Karpas-422 (cell line): ENCODE data around the gene TYMP. TPM values are rescaled to one million over a fixed set of nuclear protein-coding genes. Genes with fewer than 3 reads are reported as not detected.

Source experiments
- DNase-seq: peaks from one replicate; pipeline ENCODE4 v3.0.0-alpha.2; 2015
- H2AFZ ChIP-seq: fragments of 200-600 bp; sonication (generic); 2 replicates; pipeline ENCODE4 v1.6.1; 2014; ENCODE audit warnings: antibody characterized with exemption, low read length, mixed read lengths
- H3K27ac ChIP-seq: fragments of 200-600 bp; sonication (generic); 2 replicates; pipeline ENCODE4 v1.5.1; 2014; ENCODE audit warnings: mild to moderate bottlenecking, low read length, moderate library complexity
- H3K27me3 ChIP-seq: fragments of 200-600 bp; sonication (generic); 2 replicates; pipeline ENCODE4 v1.6.1; 2014; ENCODE audit warnings: low read length, mixed read lengths
- H3K36me3 ChIP-seq: fragments of 200-600 bp; sonication (generic); 2 replicates; pipeline ENCODE4 v1.6.1; 2014; ENCODE audit warnings: low read length, mixed read lengths; ENCODE audit not compliant: insufficient read depth
- H3K4me1 ChIP-seq: fragments of 200-600 bp; sonication (generic); 2 replicates; pipeline ENCODE4 v1.6.1; 2014; ENCODE audit warnings: mild to moderate bottlenecking, low read length, mixed read lengths
- H3K4me2 ChIP-seq: fragments of 200-600 bp; sonication (generic); 2 replicates; pipeline ENCODE4 v1.6.1; 2014; ENCODE audit warnings: low read length, low read depth, mild to moderate bottlenecking; ENCODE audit not compliant: poor library complexity, severe bottlenecking
- H3K4me3 ChIP-seq: fragments of 200-600 bp; sonication (generic); 2 replicates; pipeline ENCODE4 v1.5.1; 2014; ENCODE audit warnings: mild to moderate bottlenecking, antibody characterized with exemption, low read length, mixed read lengths
- H3K79me2 ChIP-seq: fragments of 200-600 bp; sonication (generic); 2 replicates; pipeline ENCODE4 v1.6.1; 2014; ENCODE audit warnings: mild to moderate bottlenecking, low read length, mixed read lengths
- H3K9ac ChIP-seq: fragments of 200-600 bp; sonication (generic); 2 replicates; pipeline ENCODE4 v1.6.0; 2014; ENCODE audit warnings: low read length
- H3K9me2 ChIP-seq: fragments of 200-600 bp; sonication (generic), shearing (Covaris generic); replicated peaks from 2 replicates; pipeline ENCODE4 v1.6.0; 2014; ENCODE audit warnings: mild to moderate bottlenecking, low read length, moderate library complexity; ENCODE audit not compliant: insufficient read depth
- H3K9me3 ChIP-seq: fragments of 300-700, 200-600 bp; sonication (generic); 2 replicates; pipeline ENCODE4 v1.6.1; 2014; ENCODE audit warnings: low read length, mixed read lengths
- H4K20me1 ChIP-seq: fragments of 200-600 bp; sonication (generic); 2 replicates; pipeline ENCODE4 v1.6.1; 2014; ENCODE audit warnings: mild to moderate bottlenecking, antibody characterized with exemption, low read length, low read depth; ENCODE audit not compliant: insufficient read depth
- total RNA-seq: library from RNA; depleted of rRNA; stranded (reverse); fragments of >200 nt; shearing (Covaris generic); gene quantifications from 2 replicates; pipeline ENCODE4 v1.2.3, GENCODE V29; 2014; ENCODE audit warnings: low replicate concordance

The TYMP gene
- total RNA-seq, 1 experiment from 2014 or later: 1.8 TPM

DNA sequence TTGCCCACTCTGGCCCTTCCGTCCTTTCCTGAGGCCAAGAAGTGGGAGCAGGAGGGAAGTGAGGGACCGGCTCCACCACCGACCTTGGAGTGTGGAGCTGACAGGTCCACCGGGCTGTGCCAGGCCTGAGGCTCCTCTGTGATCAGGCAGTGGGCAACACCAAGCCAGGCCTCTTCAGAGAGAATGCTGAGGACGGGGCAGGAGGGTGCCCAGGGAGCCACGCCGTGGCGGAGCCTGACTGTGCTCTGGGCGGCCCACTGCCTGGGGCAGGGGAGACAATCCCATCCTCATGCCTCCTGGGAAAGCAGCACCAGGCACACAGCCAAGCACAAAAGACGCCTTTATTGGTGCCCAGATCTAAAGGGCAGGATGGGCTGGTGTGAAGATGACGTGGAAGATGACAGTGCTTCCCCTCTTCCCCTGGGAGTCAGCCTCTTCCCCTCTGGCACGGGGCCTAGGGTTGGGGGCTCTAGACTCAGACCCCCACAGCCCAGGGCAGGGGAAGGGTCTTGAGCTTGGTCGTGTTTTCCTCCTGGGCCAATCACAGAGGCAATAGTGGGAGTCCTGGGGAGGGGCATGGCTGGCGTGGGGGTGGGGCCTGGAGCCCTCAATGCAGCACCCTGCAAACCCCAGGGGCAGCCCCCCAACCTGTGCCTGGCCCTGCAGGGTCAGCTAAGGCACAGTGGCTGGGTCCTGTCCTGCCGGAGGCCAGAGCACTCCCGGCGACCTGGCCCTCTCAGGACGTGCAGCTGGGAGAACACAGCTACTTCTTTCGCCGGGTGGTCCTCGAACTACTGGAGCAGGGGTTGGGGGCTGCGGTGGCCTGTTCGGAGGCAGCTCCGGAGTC is 27.0 kb downstream of the TYMP start:
- DNase-seq: no peak
- peaks cover 14% of the 10 kb centered on the region for H3K79me2 ChIP-seq
- H3K36me3 ChIP-seq: no peaks in the 10 kb centered on the region

DNA sequence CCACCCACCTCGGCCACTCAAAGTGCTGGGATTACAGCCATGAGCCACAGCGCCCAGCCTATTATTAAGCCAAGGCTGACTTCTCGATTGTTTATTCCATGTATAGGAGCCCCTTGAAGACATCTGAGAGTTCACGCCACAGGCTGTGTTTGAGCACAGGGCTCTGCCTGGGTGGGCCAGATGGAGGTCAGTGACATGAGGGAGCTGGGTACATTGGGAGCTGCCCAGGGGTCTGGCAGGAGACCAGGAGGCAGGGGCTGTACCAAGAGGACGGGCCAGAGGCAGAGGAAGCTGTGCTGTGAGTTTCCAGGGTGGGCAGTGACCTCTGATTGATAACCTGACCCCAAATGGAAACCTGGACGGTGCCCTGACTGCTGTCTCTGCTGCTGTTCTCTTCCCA is 27.7 kb downstream of the TYMP start:
- Histone ChIP-seq H3K79me2 (peaks cover 11% of the 10 kb centered on the region), H3K27ac (no peak overlapping the region), H3K9ac (no peak overlapping the region), H3K9me2 (no peaks in the 10 kb centered on the region), H3K36me3 (no peaks in the 10 kb centered on the region), H3K4me2 (no peak overlapping the region), H3K27me3 (no peaks in the 10 kb centered on the region), H2AFZ (no peak overlapping the region), H4K20me1 (0 out of 2 replicates have a peak, but pooled peaks cover 3% of the 10 kb centered on the region), H3K4me3 (no peak overlapping the region), H3K4me1 (peaks cover 15% of the 10 kb centered on the region), H3K9me3 (no peaks in the 10 kb centered on the region)
- DNase-seq: no peak

More for the DNA sequence above, 27.0 kb downstream of the TYMP start:
- Histone ChIP-seq H3K9me3 (no peaks in the 10 kb centered on the region), H3K9me2 (no peaks in the 10 kb centered on the region), H3K4me1 (peaks cover 15% of the 10 kb centered on the region), H4K20me1 (0 out of 2 replicates have a peak, but pooled peaks cover 3% of the 10 kb centered on the region), H3K4me2 (no peak overlapping the region), H2AFZ (no peak overlapping the region), H3K9ac (no peak overlapping the region), H3K27ac (no peak overlapping the region), H3K4me3 (no peak overlapping the region), H3K27me3 (no peaks in the 10 kb centered on the region)

DNA sequence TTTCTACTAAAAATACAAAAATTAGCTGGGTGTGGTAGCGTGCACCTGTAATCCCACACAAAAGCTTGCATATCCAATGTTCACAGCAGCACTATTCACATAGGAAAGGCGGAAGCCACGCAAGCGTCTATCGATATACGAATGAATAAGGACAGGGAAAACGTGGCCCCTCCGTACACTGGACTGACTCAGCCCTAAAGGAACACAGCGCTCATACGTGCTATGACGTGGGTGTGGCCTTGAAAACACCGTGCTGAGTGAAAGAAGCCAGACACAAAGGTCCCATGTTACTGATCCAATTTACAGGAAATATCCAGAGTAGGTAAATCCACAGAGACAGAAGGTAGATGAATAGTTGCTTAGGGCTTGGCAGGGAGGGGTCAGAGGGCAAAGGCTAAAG is 29.4 kb downstream of the TYMP start:
- Histone ChIP-seq H3K9ac (no peak overlapping the region), H3K4me3 (no peak overlapping the region), H3K36me3 (no peaks in the 10 kb centered on the region), H3K9me3 (no peaks in the 10 kb centered on the region), H3K4me2 (no peak overlapping the region), H3K79me2 (no peaks in the 10 kb centered on the region), H3K27ac (no peak overlapping the region), H4K20me1 (no peaks in the 10 kb centered on the region), H3K27me3 (no peaks in the 10 kb centered on the region), H2AFZ (no peak overlapping the region), H3K9me2 (no peaks in the 10 kb centered on the region), H3K4me1 (peaks cover 5% of the 10 kb centered on the region)
- DNase-seq: no peak

DNA sequence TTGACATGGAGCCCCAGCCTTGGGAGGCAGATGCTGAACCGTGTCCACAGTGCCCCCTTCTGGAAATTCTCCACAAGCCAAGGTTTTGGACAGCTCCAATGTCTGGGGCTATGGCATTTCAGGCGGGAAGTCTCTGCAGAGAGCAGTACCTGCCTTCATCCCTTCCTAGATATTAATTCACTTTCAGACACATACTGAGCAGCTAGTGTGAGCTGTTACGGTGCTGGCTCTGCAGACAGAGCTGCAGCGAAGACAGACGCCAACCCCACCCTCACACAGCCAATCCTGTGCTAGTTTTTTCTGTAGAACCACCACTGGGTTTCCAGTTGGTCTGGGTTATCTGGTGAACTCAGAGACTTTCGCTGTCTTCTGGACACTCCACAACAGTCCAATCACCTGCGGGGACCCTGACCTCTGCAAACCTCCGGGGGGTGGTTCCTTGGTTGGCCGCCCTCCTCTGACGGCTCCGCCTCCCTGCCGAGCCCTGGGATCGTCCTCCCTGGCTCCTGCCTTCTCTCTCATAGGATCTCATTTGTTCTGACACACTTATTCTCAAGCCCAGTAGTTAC is 31.4 kb downstream of the TYMP start:
- no peaks in the 10 kb centered on the region for H3K9me3 ChIP-seq
- H3K9ac ChIP-seq: no peak overlapping the region
- H3K9me2 ChIP-seq: no peaks in the 10 kb centered on the region
- H3K36me3 ChIP-seq: no peaks in the 10 kb centered on the region
- peak; percentile 87 for DNase-seq
- no peaks in the 10 kb centered on the region for H3K27me3 ChIP-seq
- no peaks in the 10 kb centered on the region for H4K20me1 ChIP-seq
- no peaks in the 10 kb centered on the region for H3K79me2 ChIP-seq
- H3K4me3 ChIP-seq: no peak overlapping the region
- no peak overlapping the region for H2AFZ ChIP-seq
- peaks cover 5% of the 10 kb centered on the region for H3K4me1 ChIP-seq
- H3K27ac ChIP-seq: no peak overlapping the region
- peak overlapping the region; percentile 22 for H3K4me2 ChIP-seq

DNA sequence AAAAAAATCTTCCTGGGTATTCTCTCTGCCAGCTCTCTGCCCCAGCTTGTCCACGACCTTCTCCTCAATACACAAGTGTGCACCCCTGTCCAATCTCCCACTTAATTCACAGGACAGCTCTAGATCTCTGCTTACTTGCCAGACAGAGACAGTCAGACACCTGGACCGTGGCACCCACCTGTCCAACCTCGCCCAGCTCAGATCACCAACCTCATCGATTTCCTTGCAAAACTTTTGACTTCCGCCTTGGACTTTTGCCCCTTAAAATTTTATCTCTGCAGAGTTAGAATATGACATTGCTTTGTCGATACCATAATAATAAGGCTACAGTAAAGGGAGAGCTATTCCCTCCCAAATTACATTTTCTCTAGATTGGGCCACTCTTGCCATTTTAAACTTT is 32.7 kb downstream of the TYMP start:
- no peaks in the 10 kb centered on the region for H4K20me1 ChIP-seq
- no peaks in the 10 kb centered on the region for H3K9me2 ChIP-seq
- peaks cover 5% of the 10 kb centered on the region for H3K4me1 ChIP-seq

DNA sequence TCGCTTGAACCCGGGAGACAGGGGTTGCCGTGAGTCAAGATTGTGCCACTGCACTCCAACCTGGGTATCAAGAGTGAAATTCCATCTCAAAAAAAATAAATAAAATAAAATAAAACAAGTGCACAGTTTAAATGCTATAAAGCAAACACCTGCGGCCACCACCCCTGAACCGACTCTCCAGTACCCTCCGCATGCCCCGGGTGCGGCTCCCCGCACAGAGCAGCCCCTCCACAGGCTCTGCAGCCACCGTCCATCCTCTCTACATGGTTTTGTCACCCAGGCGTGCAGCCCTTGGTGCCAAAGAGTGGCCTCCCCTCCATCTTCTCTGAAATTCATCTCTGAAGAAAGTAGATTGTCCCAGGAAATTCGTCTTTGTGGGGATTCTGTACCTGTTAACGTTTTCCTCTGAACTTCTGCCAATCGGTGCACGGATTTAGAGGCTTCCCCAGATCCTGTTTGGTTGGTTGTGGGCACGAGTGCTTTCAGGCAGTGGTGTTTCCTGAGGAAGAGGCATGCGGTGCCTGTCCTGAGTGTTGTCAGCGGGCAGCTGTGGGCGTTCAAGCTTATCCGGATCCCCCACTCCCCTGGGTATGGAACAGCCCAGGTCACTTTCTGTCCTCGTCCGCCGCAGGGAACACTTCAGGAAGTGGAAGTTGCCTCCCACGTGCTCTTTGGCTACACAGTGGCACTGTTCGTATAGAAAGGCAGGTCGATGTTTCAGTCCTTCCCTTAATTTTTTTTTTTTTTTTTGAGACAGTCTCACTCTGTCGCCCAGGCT is 39.1 kb downstream of the TYMP start:
- Histone ChIP-seq H4K20me1 (no peaks in the 10 kb centered on the region), H3K27ac (no peak overlapping the region), H3K4me1 (peaks cover 9% of the 10 kb centered on the region), H3K4me2 (no peak overlapping the region), H3K9ac (no peak overlapping the region), H3K36me3 (no peaks in the 10 kb centered on the region), H3K9me3 (no peaks in the 10 kb centered on the region), H3K79me2 (no peaks in the 10 kb centered on the region), H3K27me3 (no peaks in the 10 kb centered on the region), H2AFZ (no peak overlapping the region), H3K4me3 (no peak overlapping the region), H3K9me2 (no peaks in the 10 kb centered on the region)
- DNase-seq: no peak

More for the DNA sequence above, 32.7 kb downstream of the TYMP start:
- no peak overlapping the region for H2AFZ ChIP-seq
- no peaks in the 10 kb centered on the region for H3K79me2 ChIP-seq
- H3K27me3 ChIP-seq: no peaks in the 10 kb centered on the region
- H3K27ac ChIP-seq: no peak overlapping the region
- no peak overlapping the region for H3K9ac ChIP-seq
- no peaks in the 10 kb centered on the region for H3K9me3 ChIP-seq
- no peaks in the 10 kb centered on the region for H3K36me3 ChIP-seq
- DNase-seq: no peak
- H3K4me2 ChIP-seq: no peak overlapping the region
- H3K4me3 ChIP-seq: no peak overlapping the region

DNA sequence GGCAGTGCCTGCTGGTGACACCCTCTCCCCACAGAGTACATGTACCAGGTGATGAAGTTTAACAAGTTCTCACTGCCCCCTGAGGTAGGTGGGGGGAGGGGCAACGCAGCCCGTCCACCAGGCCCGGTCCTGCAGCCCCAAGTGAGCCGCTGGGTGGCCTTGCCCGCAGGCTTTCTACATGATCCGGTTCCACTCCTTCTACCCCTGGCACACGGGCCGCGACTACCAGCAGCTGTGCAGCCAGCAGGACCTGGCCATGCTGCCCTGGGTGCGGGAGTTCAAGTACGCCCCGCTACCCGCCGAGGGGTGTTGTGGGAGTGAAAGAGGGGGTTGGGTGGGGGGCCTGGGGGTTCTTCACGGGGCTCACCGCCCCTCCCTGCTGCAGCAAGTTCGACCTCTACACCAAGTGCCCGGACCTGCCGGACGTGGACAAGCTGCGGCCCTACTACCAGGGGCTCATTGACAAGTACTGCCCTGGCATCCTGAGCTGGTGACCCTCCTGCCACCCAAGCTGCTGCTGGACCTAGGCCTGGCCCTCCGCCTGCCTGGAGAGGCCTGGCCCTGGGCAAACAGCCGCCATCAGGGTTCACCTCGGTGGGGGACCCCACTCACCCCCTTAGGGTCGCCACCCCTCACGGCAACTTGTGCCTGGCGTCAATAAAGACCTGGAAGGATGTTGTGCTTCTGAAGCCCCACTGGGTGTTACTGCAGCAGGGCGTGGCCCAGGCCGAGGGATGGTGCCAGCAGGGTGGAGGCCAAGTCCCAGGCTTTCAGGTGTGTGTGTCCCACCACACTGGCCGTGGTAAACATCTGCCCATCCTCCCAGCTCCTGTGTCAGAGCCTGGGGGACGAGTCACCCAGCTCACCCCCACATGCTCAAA is 40.2 kb downstream of the TYMP start:
- Histone ChIP-seq H3K9me2 (no peaks in the 10 kb centered on the region), H3K4me3 (no peak overlapping the region), H4K20me1 (no peaks in the 10 kb centered on the region), H3K4me2 (no peak overlapping the region), H3K79me2 (no peaks in the 10 kb centered on the region), H3K9me3 (no peaks in the 10 kb centered on the region), H3K36me3 (no peaks in the 10 kb centered on the region), H3K4me1 (peaks cover 9% of the 10 kb centered on the region), H3K27ac (no peak overlapping the region), H3K9ac (no peak overlapping the region), H3K27me3 (no peaks in the 10 kb centered on the region), H2AFZ (no peak overlapping the region)
- DNase-seq: no peak
